GM23338 (cell line): ENCODE results near the gene MRPS34. TPM values are rescaled to one million over a fixed set of nuclear protein-coding genes. Genes with fewer than 3 reads are reported as not detected.

Experiments
- ATAC-seq: fragments of 200-7000 bp; cut with Tn5 transposase; 3 replicates; pipeline ENCODE4 v1.9.1; 2020
- DNase-seq: peaks from one replicate; pipeline ENCODE4 v3.0.0-alpha.2; 2015; ENCODE audit warnings: low spot score
- H2AFZ ChIP-seq: fragments of 200-600 bp; sonication (generic); 2 replicates; pipeline ENCODE4 v1.8.0; 2016; ENCODE audit warnings: antibody characterized with exemption, mild to moderate bottlenecking, moderate library complexity
- H3F3A ChIP-seq: fragments of 200-600 bp; sonication (generic); replicated peaks from 2 replicates; pipeline ENCODE4 v1.8.0; 2017; ENCODE audit warnings: antibody characterized with exemption, mixed run types, low read depth
- H3K27ac ChIP-seq: fragments of 200-600 bp; sonication (generic); 2 replicates; pipeline ENCODE4 v1.6.1; 2016; ENCODE audit warnings: low read depth
- H3K27me3 ChIP-seq: fragments of 200-600 bp; sonication (generic); 2 replicates; pipeline ENCODE4 v1.8.0; 2016; ENCODE audit warnings: mild to moderate bottlenecking, mixed run types, moderate library complexity; ENCODE audit not compliant: insufficient read depth
- H3K36me3 ChIP-seq: fragments of 200-600 bp; sonication (generic); 2 replicates; pipeline ENCODE4 v1.8.0; 2016; ENCODE audit warnings: mild to moderate bottlenecking; ENCODE audit not compliant: insufficient read depth
- H3K4me1 ChIP-seq: fragments of 200-600 bp; sonication (generic); 2 replicates; pipeline ENCODE4 v1.8.0; 2016; ENCODE audit warnings: mild to moderate bottlenecking, moderate library complexity; ENCODE audit not compliant: insufficient read depth
- H3K4me2 ChIP-seq: fragments of 200-600 bp; sonication (generic); 2 replicates; pipeline ENCODE4 v1.7.1; 2017; ENCODE audit warnings: mixed run types
- H3K4me3 ChIP-seq: fragments of 200-600 bp; sonication (generic); 2 replicates; pipeline ENCODE4 v1.6.1; 2016; ENCODE audit warnings: mixed run types
- H3K79me2 ChIP-seq: fragments of 200-600 bp; sonication (generic); replicated peaks from 2 replicates; pipeline ENCODE4 v1.8.0; 2017; ENCODE audit warnings: mild to moderate bottlenecking; ENCODE audit not compliant: insufficient read depth
- H3K9me2 ChIP-seq: fragments of 200-600 bp; sonication (generic); 2 replicates; pipeline ENCODE4 v1.8.0; 2017; ENCODE audit not compliant: insufficient read depth
- H4K20me1 ChIP-seq: fragments of 200-600 bp; sonication (generic); replicated peaks from 2 replicates; pipeline ENCODE4 v1.8.0; 2017; ENCODE audit warnings: mild to moderate bottlenecking; ENCODE audit not compliant: insufficient read depth
- H3K27ac Mint-ChIP-seq: 2 replicates; pipeline ENCODE4 v1.8.0; 2020; ENCODE audit warnings: inconsistent platforms, mild to moderate bottlenecking, moderate library complexity, mixed read lengths
- H3K27me3 Mint-ChIP-seq: 3 replicates; pipeline ENCODE4 v1.8.0; 2022; ENCODE audit warnings: low read depth, mild to moderate bottlenecking, moderate library complexity, mixed read lengths, inconsistent platforms; ENCODE audit not compliant: insufficient read depth, poor library complexity
- H3K36me3 Mint-ChIP-seq: 3 replicates; pipeline ENCODE4 v1.8.0; 2021; ENCODE audit warnings: low read depth, mild to moderate bottlenecking, inconsistent platforms, moderate library complexity, mixed read lengths
- H3K4me1 Mint-ChIP-seq: 3 replicates; pipeline ENCODE4 v1.8.0; 2020; ENCODE audit warnings: mild to moderate bottlenecking, inconsistent platforms, mixed read lengths
- H3K4me3 Mint-ChIP-seq: 3 replicates; pipeline ENCODE4 v1.8.0; 2021; ENCODE audit warnings: moderate library complexity, mild to moderate bottlenecking, inconsistent platforms, mixed read lengths
- H3K9me3 Mint-ChIP-seq: 3 replicates; pipeline ENCODE4 v1.8.0; 2020; ENCODE audit warnings: moderate library complexity, mild to moderate bottlenecking, inconsistent platforms, mixed read lengths
- EZH2 ChIP-seq: fragments of 200-600 bp; sonication (generic); IDR thresholded peaks from one replicate; pipeline ENCODE4 v1.8.0; 2017; ENCODE audit warnings: antibody characterized with exemption, mild to moderate bottlenecking, low read depth; ENCODE audit not compliant: unreplicated experiment
- EZH2phosphoT487 ChIP-seq: fragments of 200-600 bp; sonication (generic); IDR thresholded peaks from one replicate; pipeline ENCODE4 v1.8.1; 2018; ENCODE audit warnings: antibody characterized with exemption; ENCODE audit not compliant: unreplicated experiment
- NANOG ChIP-seq: IDR thresholded peaks from 2 replicates; pipeline ENCODE4 v1.6.1; 2016; ENCODE audit warnings: antibody characterized with exemption, borderline replicate concordance
- POLR2AphosphoS5 ChIP-seq: IDR thresholded peaks from 2 replicates; pipeline ENCODE4 v1.6.1; 2016; ENCODE audit warnings: antibody characterized with exemption, low read depth
- ZNF114 ChIP-seq: fragments of 250-450 bp; sonication (Bioruptor Pico); IDR thresholded peaks from 2 replicates; pipeline ENCODE4 v1.5.0; 2020; ENCODE audit warnings: mild to moderate bottlenecking, moderate library complexity
- ZNF331 ChIP-seq: fragments of 250-450 bp; sonication (Bioruptor Pico); IDR thresholded peaks from 2 replicates; pipeline ENCODE4 v1.5.0; 2020; ENCODE audit warnings: low read depth, mild to moderate bottlenecking, moderate library complexity
- polyA plus RNA-seq: library from polyadenylated mRNA; unstranded; fragments of >200 nt; fragmentation: Nextera tagmentation; extraction: Ambion mirVana; gene quantifications from 2 replicates; pipeline ENCODE4 v1.2.1, GENCODE V29; 2016
- total RNA-seq: library from RNA; depleted of rRNA; stranded (reverse); fragments of >200 nt; shearing (Covaris generic); gene quantifications from 2 replicates; pipeline ENCODE4 v1.2.3, GENCODE V29; 2014
- TF ChIP-seq, protein P1 (sequence below): fragments of 250-450 bp; sonication (Bioruptor Pico); IDR thresholded peaks from 2 replicates; pipeline ENCODE4 v1.5.0; 2020; ENCODE audit warnings: mild to moderate bottlenecking, moderate library complexity

The MRPS34 gene
- total and polyA plus RNA-seq, 2 experiments from 2014 or later, result 248 to 391 TPM

DNA sequence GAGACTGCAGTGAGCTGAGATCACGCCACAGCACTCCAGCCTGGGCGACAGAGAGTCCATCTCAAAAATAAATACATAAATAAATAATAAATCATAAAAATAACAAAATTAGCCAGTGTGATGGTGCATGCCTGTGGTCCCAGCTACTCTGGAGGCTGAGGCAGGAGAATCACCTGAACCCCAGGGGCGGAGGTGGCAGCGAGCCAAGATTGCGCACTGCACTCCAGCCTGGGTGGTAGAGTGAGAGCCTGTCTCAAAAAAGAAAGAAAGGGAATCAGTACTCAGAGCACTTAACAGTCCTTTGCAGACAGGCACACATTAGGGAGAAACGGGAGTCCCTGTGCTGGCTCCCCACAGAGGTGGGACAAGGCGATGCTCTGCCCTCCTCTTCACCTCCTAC is 41.9 kb downstream of the MRPS34 start:
- no peak overlapping the region for H3K4me3 ChIP-seq
- H3K79me2 ChIP-seq, result no peaks in the 10 kb centered on the region
- H3K9me3 Mint-ChIP-seq, result peaks cover 3% of the 10 kb centered on the region; the same call in 1 of the 3 replicates
- H3K27ac ChIP-seq, result no peak overlapping the region
- H3K36me3 ChIP-seq, result no peaks in the 10 kb centered on the region
- H3K4me2 ChIP-seq, result no peak overlapping the region
- DNase-seq (no peak), ATAC-seq (no peak)
- TF ChIP-seq ZNF114 (CRISPR knock-in tag) (no peak), POLR2AphosphoS5 (no peak), NANOG (no peak), EZH2phosphoT487 (no peak)
- H3K27me3 Mint-ChIP-seq, result peaks cover 10% of the 10 kb centered on the region
- peaks cover 30% of the 10 kb centered on the region for H3K36me3 Mint-ChIP-seq
- no peak overlapping the region for H2AFZ ChIP-seq
- no peak overlapping the region for H3K27ac Mint-ChIP-seq
- peaks cover 12% of the 10 kb centered on the region for H3F3A ChIP-seq
- no peaks in the 10 kb centered on the region; the same call in 1 of the 2 replicates for H4K20me1 ChIP-seq
- H3K9me2 ChIP-seq, result no peaks in the 10 kb centered on the region
- no peaks in the 10 kb centered on the region for H3K4me1 ChIP-seq
- no peak overlapping the region for H3K4me3 Mint-ChIP-seq
- no peaks in the 10 kb centered on the region for H3K27me3 ChIP-seq
- H3K4me1 Mint-ChIP-seq, result no peaks in the 10 kb centered on the region

DNA sequence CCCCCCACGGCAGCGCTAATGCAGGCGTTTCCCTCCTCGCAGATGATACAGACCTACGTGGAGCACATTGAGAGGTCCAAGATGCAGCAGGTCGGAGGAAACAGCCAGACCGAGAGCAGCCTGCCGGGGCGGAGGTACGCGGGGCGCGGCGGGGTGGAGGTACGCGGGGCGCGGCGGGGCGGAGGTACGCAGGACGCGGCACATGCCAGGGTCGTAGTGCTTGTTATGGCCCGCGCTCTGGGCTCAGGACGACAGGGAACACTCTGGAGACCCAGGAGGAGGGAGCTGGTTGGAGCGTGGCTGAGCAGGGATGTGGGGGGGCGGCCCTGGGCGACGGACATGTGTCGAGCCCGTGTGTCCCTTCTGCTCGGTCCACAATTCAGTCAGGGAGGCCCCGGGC is 43.5 kb downstream of the MRPS34 start:
- no peak overlapping the region for H3K4me3 Mint-ChIP-seq
- no peak overlapping the region for H2AFZ ChIP-seq
- TF ChIP-seq EZH2 (no peak), ZNF331 (CRISPR knock-in tag) (no peak)
- TF ChIP-seq, protein P1, sequence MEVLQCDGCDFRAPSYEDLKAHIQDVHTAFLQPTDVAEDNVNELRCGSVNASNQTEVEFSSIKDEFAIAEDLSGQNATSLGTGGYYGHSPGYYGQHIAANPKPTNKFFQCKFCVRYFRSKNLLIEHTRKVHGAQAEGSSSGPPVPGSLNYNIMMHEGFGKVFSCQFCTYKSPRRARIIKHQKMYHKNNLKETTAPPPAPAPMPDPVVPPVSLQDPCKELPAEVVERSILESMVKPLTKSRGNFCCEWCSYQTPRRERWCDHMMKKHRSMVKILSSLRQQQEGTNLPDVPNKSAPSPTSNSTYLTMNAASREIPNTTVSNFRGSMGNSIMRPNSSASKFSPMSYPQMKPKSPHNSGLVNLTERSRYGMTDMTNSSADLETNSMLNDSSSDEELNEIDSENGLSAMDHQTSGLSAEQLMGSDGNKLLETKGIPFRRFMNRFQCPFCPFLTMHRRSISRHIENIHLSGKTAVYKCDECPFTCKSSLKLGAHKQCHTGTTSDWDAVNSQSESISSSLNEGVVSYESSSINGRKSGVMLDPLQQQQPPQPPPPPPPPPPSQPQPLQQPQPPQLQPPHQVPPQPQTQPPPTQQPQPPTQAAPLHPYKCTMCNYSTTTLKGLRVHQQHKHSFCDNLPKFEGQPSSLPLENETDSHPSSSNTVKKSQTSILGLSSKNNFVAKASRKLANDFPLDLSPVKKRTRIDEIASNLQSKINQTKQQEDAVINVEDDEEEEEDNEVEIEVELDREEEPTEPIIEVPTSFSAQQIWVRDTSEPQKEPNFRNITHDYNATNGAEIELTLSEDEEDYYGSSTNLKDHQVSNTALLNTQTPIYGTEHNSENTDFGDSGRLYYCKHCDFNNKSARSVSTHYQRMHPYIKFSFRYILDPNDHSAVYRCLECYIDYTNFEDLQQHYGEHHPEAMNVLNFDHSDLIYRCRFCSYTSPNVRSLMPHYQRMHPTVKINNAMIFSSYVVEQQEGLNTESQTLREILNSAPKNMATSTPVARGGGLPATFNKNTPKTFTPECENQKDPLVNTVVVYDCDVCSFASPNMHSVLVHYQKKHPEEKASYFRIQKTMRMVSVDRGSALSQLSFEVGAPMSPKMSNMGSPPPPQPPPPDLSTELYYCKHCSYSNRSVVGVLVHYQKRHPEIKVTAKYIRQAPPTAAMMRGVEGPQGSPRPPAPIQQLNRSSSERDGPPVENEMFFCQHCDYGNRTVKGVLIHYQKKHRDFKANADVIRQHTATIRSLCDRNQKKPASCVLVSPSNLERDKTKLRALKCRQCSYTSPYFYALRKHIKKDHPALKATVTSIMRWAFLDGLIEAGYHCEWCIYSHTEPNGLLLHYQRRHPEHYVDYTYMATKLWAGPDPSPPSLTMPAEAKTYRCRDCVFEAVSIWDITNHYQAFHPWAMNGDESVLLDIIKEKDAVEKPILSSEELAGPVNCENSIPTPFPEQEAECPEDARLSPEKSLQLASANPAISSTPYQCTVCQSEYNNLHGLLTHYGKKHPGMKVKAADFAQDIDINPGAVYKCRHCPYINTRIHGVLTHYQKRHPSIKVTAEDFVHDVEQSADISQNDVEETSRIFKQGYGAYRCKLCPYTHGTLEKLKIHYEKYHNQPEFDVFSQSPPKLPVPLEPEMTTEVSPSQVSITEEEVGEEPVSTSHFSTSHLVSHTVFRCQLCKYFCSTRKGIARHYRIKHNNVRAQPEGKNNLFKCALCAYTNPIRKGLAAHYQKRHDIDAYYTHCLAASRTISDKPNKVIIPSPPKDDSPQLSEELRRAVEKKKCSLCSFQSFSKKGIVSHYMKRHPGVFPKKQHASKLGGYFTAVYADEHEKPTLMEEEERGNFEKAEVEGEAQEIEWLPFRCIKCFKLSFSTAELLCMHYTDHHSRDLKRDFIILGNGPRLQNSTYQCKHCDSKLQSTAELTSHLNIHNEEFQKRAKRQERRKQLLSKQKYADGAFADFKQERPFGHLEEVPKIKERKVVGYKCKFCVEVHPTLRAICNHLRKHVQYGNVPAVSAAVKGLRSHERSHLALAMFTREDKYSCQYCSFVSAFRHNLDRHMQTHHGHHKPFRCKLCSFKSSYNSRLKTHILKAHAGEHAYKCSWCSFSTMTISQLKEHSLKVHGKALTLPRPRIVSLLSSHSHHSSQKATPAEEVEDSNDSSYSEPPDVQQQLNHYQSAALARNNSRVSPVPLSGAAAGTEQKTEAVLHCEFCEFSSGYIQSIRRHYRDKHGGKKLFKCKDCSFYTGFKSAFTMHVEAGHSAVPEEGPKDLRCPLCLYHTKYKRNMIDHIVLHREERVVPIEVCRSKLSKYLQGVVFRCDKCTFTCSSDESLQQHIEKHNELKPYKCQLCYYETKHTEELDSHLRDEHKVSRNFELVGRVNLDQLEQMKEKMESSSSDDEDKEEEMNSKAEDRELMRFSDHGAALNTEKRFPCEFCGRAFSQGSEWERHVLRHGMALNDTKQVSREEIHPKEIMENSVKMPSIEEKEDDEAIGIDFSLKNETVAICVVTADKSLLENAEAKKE, result no peak
- DNase-seq (no peak), ATAC-seq (no peak)
- no peaks in the 10 kb centered on the region for H3K27me3 ChIP-seq
- no peaks in the 10 kb centered on the region for H3K4me1 Mint-ChIP-seq
- H3K9me2 ChIP-seq, result no peaks in the 10 kb centered on the region
- H3F3A ChIP-seq, result no peaks in the 10 kb centered on the region
- no peak overlapping the region for H3K4me3 ChIP-seq
- H3K36me3 ChIP-seq, result no peaks in the 10 kb centered on the region; the same call in 1 of the 2 replicates
- no peaks in the 10 kb centered on the region; the same call in 1 of the 2 replicates for H4K20me1 ChIP-seq
- peaks cover 3% of the 10 kb centered on the region; the same call in 1 of the 3 replicates for H3K9me3 Mint-ChIP-seq
- H3K27me3 Mint-ChIP-seq, result peaks cover 10% of the 10 kb centered on the region
- H3K27ac Mint-ChIP-seq, result no peak overlapping the region
- H3K4me1 ChIP-seq, result no peaks in the 10 kb centered on the region
- no peak overlapping the region for H3K4me2 ChIP-seq
- H3K36me3 Mint-ChIP-seq, result peaks cover 30% of the 10 kb centered on the region
- no peak overlapping the region for H3K27ac ChIP-seq
- H3K79me2 ChIP-seq, result no peaks in the 10 kb centered on the region
